Brain microvascular endothelial cell (primary cell): ENCODE data around the gene TACC2.
"Not testable (repeated sequence)": the region's sequence is repeated elsewhere in the genome, so short reads cannot be mapped to it uniquely, and the experiment has no call there.

Experiments
- DNase-seq: peaks from one replicate; pipeline ENCODE4 v3.0.0-alpha.2; 2020
- H3K27ac ChIP-seq: fragments of 250-450 bp; sonication (Bioruptor Pico); 2 replicates; pipeline ENCODE4 v1.5.1; 2020; ENCODE audit warnings: mild to moderate bottlenecking, moderate library complexity
- H3K27me3 ChIP-seq: fragments of 250-450 bp; sonication (Bioruptor Pico); replicated peaks from 2 replicates; pipeline ENCODE4 v1.5.1; 2020; ENCODE audit warnings: mild to moderate bottlenecking
- H3K36me3 ChIP-seq: fragments of 250-450 bp; sonication (Bioruptor Pico); replicated peaks from 2 replicates; pipeline ENCODE4 v1.5.1; 2020; ENCODE audit warnings: mild to moderate bottlenecking
- H3K4me3 ChIP-seq: 2 replicates; pipeline ENCODE4 v1.5.1; 2011; ENCODE audit warnings: low read depth, mild to moderate bottlenecking, control low read depth, low read length, moderate library complexity
- CTCF ChIP-seq: IDR thresholded peaks from 2 replicates; pipeline ENCODE4 v1.5.1; 2011; ENCODE audit warnings: low read depth, mild to moderate bottlenecking, moderate library complexity, low read length, control low read depth, inconsistent platforms; ENCODE audit errors: missing control alignments
- in situ Hi-C: cut with HindIII; loops from 2 replicates; pipeline ENCODE4 v1.10.0; 2017; ENCODE audit warnings: low sequenced_read_pairs, low pct_ligation_motif_present

Gene TACC2

GRCh38 chr10:121976607-121977006, 12.4 kb upstream of the TACC2 start:
- H3K27ac ChIP-seq: no peak overlapping the region
- no peak for DNase-seq
- H3K27me3 ChIP-seq: no peaks in the 10 kb centered on the region
- H3K36me3 ChIP-seq: no peaks in the 10 kb centered on the region
- no peak for TF ChIP-seq CTCF
- H3K4me3 ChIP-seq: no peak overlapping the region
- in situ Hi-C loops: no loop called here

- no peak for TF ChIP-seq CTCF
- H3K4me3 ChIP-seq: no peak overlapping the region
- in situ Hi-C loops: no loop called here
- no peaks in the 10 kb centered on the region for H3K36me3 ChIP-seq
- DNase-seq: no peak
- no peaks in the 10 kb centered on the region for H3K27me3 ChIP-seq
- H3K27ac ChIP-seq: no peak overlapping the region
These were observed 10.5 kb upstream of the TACC2 start for GRCh38 chr10:121978511-121978910.

- H3K27ac ChIP-seq: no peak overlapping the region
These were observed 7.6 kb upstream of the TACC2 start for GRCh38 chr10:121981346-121981745.

GRCh38 chr10:121983852-121984251, 5.1 kb upstream of the TACC2 start:
- Histone ChIP-seq H3K27ac (no peak overlapping the region), H3K36me3 (no peaks in the 10 kb centered on the region), H3K27me3 (no peaks in the 10 kb centered on the region), H3K4me3 (no peak overlapping the region)
- TF ChIP-seq CTCF: no peak
- no peak for DNase-seq
- in situ Hi-C loops: no loop called here

More at GRCh38 chr10:121981346-121981745, 7.6 kb upstream of the TACC2 start:
- Histone ChIP-seq H3K4me3 (no peak overlapping the region), H3K36me3 (no peaks in the 10 kb centered on the region), H3K27me3 (no peaks in the 10 kb centered on the region)
- in situ Hi-C loops: no loop called here
- DNase-seq: no peak
- no peak for TF ChIP-seq CTCF

GRCh38 chr10:121984463-121984862, 4.5 kb upstream of the TACC2 start:
- no peak overlapping the region for H3K27ac ChIP-seq
- H3K4me3 ChIP-seq: no peak overlapping the region
- no peaks in the 10 kb centered on the region for H3K27me3 ChIP-seq
- in situ Hi-C loops: no loop called here
- no peak for TF ChIP-seq CTCF
- no peak for DNase-seq
- no peaks in the 10 kb centered on the region for H3K36me3 ChIP-seq

- DNase-seq: no peak
- no peaks in the 10 kb centered on the region for H3K27me3 ChIP-seq
- in situ Hi-C loops: no loop called here
- no peaks in the 10 kb centered on the region for H3K36me3 ChIP-seq
- H3K4me3 ChIP-seq: no peak overlapping the region
- H3K27ac ChIP-seq: no peak overlapping the region
- TF ChIP-seq CTCF: no peak
These were observed 1.2 kb downstream of the TACC2 start for GRCh38 chr10:121990015-121990677.

- H3K4me3 ChIP-seq, in situ Hi-C loops, H3K27me3 ChIP-seq, DNase-seq, H3K36me3 ChIP-seq, H3K27ac ChIP-seq: not testable (repeated sequence)
These were observed 2.8 kb downstream of the TACC2 start for GRCh38 chr10:121991727-121992126.
